HG03354 (cell line): ENCODE data around the gene ANO6.

ENCODE experiments used
- ATAC-seq: cut with Tn5 transposase; IDR thresholded peaks from one replicate; pipeline ENCODE4 v1.9.1; 2021; ENCODE audit warnings: mild to moderate bottlenecking; ENCODE audit not compliant: unreplicated experiment, poor library complexity, severe bottlenecking

ANO6 gene

DNA sequence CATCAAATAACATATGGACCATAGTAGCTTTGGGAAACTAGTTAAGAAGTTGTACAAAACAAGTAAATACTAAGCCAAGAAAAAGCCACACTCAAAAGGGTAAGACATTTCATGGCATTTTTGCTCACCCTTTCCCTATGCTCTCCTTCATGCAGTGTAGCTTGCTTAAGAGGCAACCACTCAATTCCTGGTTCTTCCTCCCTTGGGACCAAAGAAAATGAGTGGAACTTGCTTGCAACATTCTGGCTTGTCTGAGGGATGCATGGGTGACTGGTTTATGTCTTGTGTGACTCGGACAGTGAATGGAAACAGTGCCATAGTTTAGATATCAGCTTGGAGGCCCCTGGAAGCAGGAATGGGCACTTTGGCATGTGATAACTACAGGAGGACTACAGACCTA is 261.6 kb downstream of the ANO6 start:
- no peak for ATAC-seq

DNA sequence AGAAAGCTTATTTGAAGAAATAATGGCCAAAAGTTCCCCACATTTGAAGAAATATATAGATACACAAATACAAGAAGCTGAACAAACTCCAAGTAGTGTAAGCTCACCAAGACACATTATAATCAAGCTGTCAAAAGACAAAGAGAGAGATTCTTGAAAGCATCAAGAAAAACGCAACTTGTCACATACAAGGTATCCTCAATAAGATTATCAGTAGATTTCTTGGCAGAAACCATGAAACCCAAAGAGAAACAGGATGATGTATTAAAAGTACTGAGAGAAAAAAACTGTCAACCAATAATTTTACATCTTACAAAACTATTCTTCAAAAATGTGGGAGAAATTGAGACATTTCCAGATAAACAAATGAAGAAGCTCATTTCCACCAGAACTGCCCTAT is 263.0 kb downstream of the ANO6 start:
- no peak for ATAC-seq

DNA sequence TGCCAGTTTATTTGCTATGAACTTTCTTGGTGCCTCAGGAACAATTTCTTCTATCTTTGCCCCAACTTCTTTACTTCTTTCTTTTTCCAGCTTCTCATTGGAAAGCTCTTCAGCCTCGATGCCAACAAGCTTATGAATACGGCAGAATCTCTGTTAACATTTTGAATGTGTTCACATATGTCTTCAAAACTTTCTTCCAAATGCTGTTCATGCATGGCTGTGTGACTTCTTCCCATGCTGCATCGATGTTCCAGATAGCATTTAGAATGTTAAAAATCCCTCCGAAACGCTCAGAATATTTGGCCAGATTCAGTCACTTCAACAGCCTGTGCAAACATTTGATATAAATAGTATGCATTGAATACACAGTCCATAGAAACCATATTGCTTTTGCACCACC is 265.9 kb downstream of the ANO6 start:
- no peak for ATAC-seq

DNA sequence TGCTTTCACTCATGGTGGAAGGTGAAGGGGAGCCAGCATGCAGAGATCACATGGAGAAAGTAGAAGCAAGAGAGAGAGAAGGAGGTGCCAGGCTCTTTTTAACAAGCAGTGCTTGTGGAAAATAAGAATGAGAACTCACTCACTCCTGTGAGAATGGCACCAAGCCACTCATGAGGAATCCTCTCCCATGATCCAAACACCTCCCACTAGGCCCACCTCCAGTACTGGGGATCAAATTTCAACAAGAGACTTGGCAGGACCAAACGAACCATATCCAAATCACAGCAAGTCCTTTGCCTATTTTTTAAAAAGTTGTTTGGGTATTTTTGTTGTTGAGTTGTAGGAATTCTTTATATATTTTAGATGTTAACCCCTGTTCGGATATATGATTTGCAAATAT is 267.7 kb downstream of the ANO6 start:
- no peak for ATAC-seq
